GM18498 (cell line): ENCODE data around the gene TNIP2.
"Not testable (repeated sequence)": the region's sequence is repeated elsewhere in the genome, so short reads cannot be mapped to it uniquely, and the experiment has no call there.

Source experiments
- ATAC-seq: cut with Tn5 transposase; IDR thresholded peaks from one replicate; pipeline ENCODE4 v1.9.1; 2021; ENCODE audit warnings: mild to moderate bottlenecking, moderate library complexity; ENCODE audit not compliant: unreplicated experiment

The TNIP2 gene

GRCh38 chr4:2745981-2746806, 9.9 kb downstream of the TNIP2 start:
- ATAC-seq = peak; percentile 87

DNA sequence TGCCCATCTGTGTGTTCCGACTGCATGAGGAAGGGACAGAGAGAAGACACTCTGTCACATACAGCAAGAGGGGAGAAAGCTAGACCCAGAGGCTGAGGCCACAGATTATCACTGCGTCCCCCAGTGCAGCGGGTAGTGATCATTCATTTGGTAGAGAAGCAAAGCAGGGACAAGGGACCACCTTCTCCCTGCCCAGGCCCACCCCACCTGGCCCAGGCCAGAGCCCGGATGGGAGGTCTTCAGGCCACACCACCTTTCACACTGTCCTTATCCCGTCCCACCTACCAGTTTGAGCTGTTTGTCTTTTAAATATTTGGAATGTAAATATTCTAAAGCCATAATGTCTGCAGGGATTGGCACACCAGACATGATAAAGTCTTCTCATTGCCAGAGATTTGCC, 10.6 kb downstream of the TNIP2 start:
- no peak for ATAC-seq

DNA sequence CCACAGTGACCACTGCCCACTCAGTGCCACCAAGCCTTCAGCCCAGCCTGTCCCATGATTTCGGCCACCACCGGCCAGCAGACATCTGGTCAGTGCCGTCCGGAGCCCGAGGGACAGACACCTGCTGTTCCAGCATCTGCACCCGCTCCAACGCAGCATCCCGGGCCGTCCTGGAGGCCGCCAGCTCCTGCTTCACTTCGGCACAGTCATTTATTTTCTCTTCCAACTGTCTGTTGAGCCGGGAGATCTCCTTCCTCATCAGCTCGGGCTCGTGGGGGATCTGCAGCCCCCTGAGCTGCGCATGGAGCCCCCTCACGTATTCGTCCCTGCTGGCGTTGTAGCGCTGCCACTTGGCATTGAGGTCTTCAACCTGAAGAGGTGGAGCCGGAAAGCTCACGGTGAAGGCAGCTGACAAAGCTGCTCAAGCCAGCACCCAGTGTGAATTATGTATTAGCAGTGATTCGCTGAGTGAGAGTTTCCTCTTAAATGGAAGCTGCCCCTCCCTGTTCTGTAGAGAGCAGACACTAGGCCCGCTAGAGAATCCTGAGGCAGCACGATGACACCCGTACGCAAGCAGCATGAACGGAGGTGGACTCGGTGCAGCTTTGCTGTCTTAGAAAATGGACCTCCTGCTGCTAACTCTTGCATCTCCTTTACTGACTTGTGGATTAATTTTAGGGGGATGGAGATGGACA, 11.4 kb downstream of the TNIP2 start:
- ATAC-seq = no peak

DNA sequence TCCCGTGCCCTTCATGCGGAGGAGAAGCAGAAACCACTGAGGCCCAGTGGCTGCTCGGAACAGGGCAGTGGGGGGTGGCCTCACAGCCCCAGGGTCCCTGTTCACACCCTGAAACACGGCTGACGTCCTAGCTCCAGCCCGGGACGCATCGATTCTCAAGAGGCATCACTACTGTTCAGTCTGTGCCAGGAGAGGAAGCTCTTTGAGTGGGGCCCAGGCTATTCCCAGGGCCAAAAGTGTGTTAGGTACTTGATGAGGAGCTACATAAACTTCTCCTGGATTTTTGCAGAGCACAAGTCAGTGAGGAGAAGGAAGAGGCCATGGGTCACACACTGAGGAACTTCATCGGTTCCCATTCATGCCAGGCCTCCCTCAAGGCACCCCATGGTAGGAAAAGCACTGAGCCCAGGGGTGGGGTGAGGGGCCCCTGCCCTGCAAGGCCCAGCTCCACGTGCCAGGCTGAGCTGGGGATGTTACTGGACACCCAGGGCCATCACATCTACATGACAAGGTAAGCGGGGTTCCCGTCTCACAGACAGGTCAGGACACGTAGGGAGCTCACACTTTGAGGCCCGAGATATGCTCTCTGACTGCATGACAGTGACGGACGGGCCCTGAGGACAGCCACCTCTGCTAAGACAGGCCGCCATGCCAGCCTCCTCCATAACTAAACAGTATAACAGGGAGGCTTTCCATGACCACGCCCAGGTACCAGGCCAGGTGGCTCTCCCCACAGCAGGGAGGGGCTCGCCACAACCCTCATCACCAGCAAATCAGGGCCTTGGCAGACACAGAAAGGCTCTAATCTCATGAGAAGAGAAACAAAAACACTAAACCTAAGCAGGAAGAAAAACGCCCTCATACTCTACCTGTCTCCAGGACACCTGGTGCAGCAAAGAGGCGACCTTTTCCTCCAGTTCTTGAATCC, 12.4 kb downstream of the TNIP2 start:
- no peak for ATAC-seq

DNA sequence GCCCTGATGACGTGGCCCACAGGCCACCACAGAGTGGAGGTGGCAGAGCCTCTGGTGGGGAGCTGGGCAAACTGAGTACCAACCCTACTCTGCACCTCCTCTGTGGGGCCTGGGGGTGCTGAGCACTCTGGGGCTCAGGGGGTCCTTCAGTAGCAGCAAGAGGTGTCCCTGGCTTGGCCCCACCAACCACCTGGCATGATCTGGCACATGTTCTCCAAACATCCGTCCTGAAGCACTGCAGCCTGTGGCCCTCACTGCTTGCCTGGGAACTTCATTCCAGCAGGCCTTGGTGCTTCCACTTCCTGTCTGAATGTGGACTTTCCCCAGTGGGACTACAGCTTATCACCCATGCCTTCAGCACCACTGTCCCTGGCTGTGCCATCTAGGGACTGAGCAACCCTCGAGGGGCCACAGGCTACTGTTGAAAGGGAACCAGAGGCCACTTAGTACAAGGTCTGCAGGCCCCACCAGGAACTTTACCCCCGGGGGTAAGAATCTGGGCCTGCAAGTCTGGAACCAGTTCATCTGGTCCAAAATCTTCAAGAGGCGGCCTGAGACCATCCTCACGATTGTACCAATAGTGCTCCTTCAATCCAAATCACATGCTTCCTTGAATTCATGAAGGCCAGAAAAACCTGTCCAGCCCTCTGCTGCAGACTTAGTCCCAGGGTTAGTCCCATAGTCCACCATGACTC, 13.2 kb downstream of the TNIP2 start:
- ATAC-seq = no peak

- no peak for ATAC-seq
Observed at GRCh38 chr4:2742081-2742822, 13.9 kb downstream of the TNIP2 start.

- ATAC-seq = no peak
Observed at GRCh38 chr4:2741626-2742025, 14.5 kb downstream of the TNIP2 start.

GRCh38 chr4:2738296-2738695, 17.8 kb downstream of the TNIP2 start:
- ATAC-seq = not testable (repeated sequence)

GRCh38 chr4:2735869-2736268, 20.3 kb downstream of the TNIP2 start:
- ATAC-seq = no peak

GRCh38 chr4:2734612-2735011, 21.5 kb downstream of the TNIP2 start:
- ATAC-seq = no peak

GRCh38 chr4:2733844-2734574, 22.1 kb downstream of the TNIP2 start:
- no peak for ATAC-seq

- ATAC-seq = no peak
Observed at GRCh38 chr4:2733001-2733843, 22.9 kb downstream of the TNIP2 start.

GRCh38 chr4:2732526-2732925, 23.6 kb downstream of the TNIP2 start:
- no peak for ATAC-seq

- ATAC-seq = no peak
Observed at GRCh38 chr4:2731907-2732317, 24.2 kb downstream of the TNIP2 start.

DNA sequence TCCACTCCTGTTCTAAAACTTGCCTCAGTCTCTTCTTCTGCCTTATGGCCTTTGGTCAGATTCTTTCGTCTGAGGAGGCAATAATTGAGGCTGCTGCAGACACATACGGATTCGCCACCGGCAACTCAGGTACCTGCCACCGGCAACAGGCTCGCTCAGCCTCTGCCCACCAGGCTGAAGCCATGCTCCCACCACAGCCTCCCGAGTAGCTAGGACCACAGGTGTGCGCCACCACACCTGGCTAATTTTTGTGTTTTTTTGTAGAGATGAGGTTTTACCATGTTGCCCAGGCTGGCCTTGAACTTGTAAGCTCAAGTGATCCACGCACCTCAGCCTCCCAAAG, 26.6 kb downstream of the TNIP2 start:
- ATAC-seq = no peak

GRCh38 chr4:2728806-2729532, 27.2 kb downstream of the TNIP2 start:
- ATAC-seq = no peak

DNA sequence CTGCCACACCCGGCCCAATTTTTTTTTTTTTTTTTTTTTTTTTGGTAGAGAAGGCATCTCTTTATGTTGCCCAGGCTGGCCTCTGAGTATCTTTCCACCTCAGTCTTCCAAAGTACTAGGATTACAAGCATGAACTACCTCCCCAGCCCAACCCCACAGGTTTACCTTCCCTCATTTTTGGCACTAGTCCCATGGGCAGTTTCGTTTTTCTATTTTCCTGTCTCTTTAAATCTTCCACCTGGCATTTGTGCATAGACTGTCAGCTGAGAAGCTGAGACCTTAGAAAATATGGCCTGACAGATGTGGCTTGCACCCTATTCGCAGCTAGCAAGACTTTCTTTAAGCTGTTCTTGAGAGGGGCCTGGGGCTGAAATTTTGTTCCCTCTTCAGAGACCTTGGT, 27.9 kb downstream of the TNIP2 start:
- no peak for ATAC-seq

DNA sequence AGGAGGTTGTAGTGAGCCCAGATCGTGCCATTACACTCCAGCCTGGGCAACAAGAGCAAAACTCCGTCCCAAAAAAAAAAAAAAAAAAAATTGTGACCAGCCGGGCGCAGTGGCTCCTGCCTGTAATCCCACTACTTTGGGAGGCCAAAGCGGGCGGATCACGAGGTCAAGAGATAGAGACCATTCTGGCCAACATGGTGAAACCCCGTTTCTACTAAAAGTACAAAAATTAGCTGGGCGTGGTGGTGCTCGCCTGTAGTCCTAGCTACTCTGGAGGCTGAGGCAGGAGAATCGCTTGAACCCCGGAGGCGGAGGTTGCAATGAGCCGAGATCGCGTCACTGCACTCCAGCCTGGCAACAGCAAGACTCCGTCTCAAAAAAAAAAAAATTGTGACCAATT, 29.3 kb downstream of the TNIP2 start:
- ATAC-seq = not testable (repeated sequence)
